Activated CD4-positive, alpha-beta T cell treated with anti-CD3 and anti-CD28 coated beads, Interleukin-2, amount 10 ng/mL, durations not matched to agents 24 days and 14 days (primary cell): ENCODE data around the gene GPR17. TPM values are rescaled to one million over a fixed set of nuclear protein-coding genes. Genes with fewer than 3 reads are reported as not detected.
A peak's percentile ranks its signal among the peaks of the same experiment; 100 is the strongest.

Experiments used
- DNase-seq: peaks from one replicate; pipeline ENCODE4 v3.0.0; 2022
- H3K27ac Mint-ChIP-seq: one replicate; pipeline ENCODE4 v1.8.0; 2022; ENCODE audit warnings: mild to moderate bottlenecking, mixed read lengths
- H3K27me3 Mint-ChIP-seq: one replicate; pipeline ENCODE4 v1.8.0; 2022; ENCODE audit warnings: mixed read lengths
- H3K36me3 Mint-ChIP-seq: one replicate; pipeline ENCODE4 v1.8.0; 2022; ENCODE audit warnings: low read depth, mild to moderate bottlenecking, mixed read lengths
- H3K4me1 Mint-ChIP-seq: one replicate; pipeline ENCODE4 v1.8.0; 2021; ENCODE audit warnings: mixed read lengths
- H3K4me3 Mint-ChIP-seq: one replicate; pipeline ENCODE4 v1.8.0; 2022; ENCODE audit warnings: mild to moderate bottlenecking, moderate library complexity, mixed read lengths
- H3K9me3 Mint-ChIP-seq: one replicate; pipeline ENCODE4 v1.8.0; 2021; ENCODE audit warnings: mixed read lengths
- intact Hi-C: fragments of 100-400 bp; cut with micrococcal nuclease; formaldehyde crosslinking; loops from one replicate; pipeline ENCODE4 v1.15.1; 2023
- total RNA-seq: library from RNA; stranded (reverse); gene quantifications from 2 replicates; pipeline ENCODE4 v1.2.3, GENCODE V29; 2022

GPR17 gene
- total RNA-seq, 1 donor from 2014 or later = not detected

- no peaks in the 10 kb centered on the region for H3K9me3 Mint-ChIP-seq
- no peak overlapping the region for H3K4me3 Mint-ChIP-seq
- intact Hi-C loops = no loop called here
- no peaks in the 10 kb centered on the region for H3K27me3 Mint-ChIP-seq
- no peak overlapping the region for H3K27ac Mint-ChIP-seq
- H3K36me3 Mint-ChIP-seq = no peaks in the 10 kb centered on the region
- H3K4me1 Mint-ChIP-seq = peaks cover 4% of the 10 kb centered on the region
- no peak for DNase-seq
Observed at GRCh38 chr2:127630096-127630863, 15.7 kb upstream of the GPR17 start.

GRCh38 chr2:127630864-127631540 lies 15.0 kb upstream of the GPR17 start:
- Mint-ChIP-seq H3K9me3 (no peaks in the 10 kb centered on the region), H3K27me3 (no peaks in the 10 kb centered on the region), H3K4me1 (peaks cover 4% of the 10 kb centered on the region), H3K27ac (no peak overlapping the region), H3K36me3 (no peaks in the 10 kb centered on the region), H3K4me3 (no peak overlapping the region)
- DNase-seq = no peak
- intact Hi-C loops = no loop called here

- no peak for DNase-seq
- H3K9me3 Mint-ChIP-seq = no peaks in the 10 kb centered on the region
- H3K27ac Mint-ChIP-seq = no peak overlapping the region
- no peaks in the 10 kb centered on the region for H3K27me3 Mint-ChIP-seq
- H3K36me3 Mint-ChIP-seq = no peaks in the 10 kb centered on the region
- H3K4me1 Mint-ChIP-seq = peaks cover 4% of the 10 kb centered on the region
- no peak overlapping the region for H3K4me3 Mint-ChIP-seq
- intact Hi-C loops = no loop called here
Observed at GRCh38 chr2:127631541-127631996, 14.4 kb upstream of the GPR17 start.

- no peak for DNase-seq
- Mint-ChIP-seq H3K9me3 (no peaks in the 10 kb centered on the region), H3K4me3 (no peak overlapping the region), H3K4me1 (peaks cover 5% of the 10 kb centered on the region), H3K27me3 (no peaks in the 10 kb centered on the region), H3K36me3 (no peaks in the 10 kb centered on the region), H3K27ac (no peak overlapping the region)
- intact Hi-C loops = no loop called here
Observed at GRCh38 chr2:127631997-127632581, 13.9 kb upstream of the GPR17 start.

- intact Hi-C loops = no loop called here
- no peak overlapping the region for H3K4me3 Mint-ChIP-seq
- H3K9me3 Mint-ChIP-seq = no peaks in the 10 kb centered on the region
- H3K27ac Mint-ChIP-seq = no peak overlapping the region
- H3K36me3 Mint-ChIP-seq = no peaks in the 10 kb centered on the region
- peaks cover 7% of the 10 kb centered on the region for H3K4me1 Mint-ChIP-seq
- no peaks in the 10 kb centered on the region for H3K27me3 Mint-ChIP-seq
- no peak for DNase-seq
Observed at GRCh38 chr2:127632592-127633489, 13.1 kb upstream of the GPR17 start.

GRCh38 chr2:127633556-127634065 lies 12.3 kb upstream of the GPR17 start:
- H3K9me3 Mint-ChIP-seq = no peaks in the 10 kb centered on the region
- no peak for DNase-seq
- no peak overlapping the region for H3K27ac Mint-ChIP-seq
- no peak overlapping the region for H3K4me3 Mint-ChIP-seq
- intact Hi-C loops = no loop called here
- no peaks in the 10 kb centered on the region for H3K27me3 Mint-ChIP-seq
- H3K36me3 Mint-ChIP-seq = no peaks in the 10 kb centered on the region
- H3K4me1 Mint-ChIP-seq = peaks cover 11% of the 10 kb centered on the region

GRCh38 chr2:127634066-127634617 lies 11.8 kb upstream of the GPR17 start:
- Mint-ChIP-seq H3K4me1 (peaks cover 15% of the 10 kb centered on the region), H3K9me3 (no peaks in the 10 kb centered on the region), H3K36me3 (peaks cover 1% of the 10 kb centered on the region), H3K27me3 (no peaks in the 10 kb centered on the region), H3K27ac (no peak overlapping the region), H3K4me3 (no peak overlapping the region)
- no peak for DNase-seq
- intact Hi-C loops = no loop called here

- Mint-ChIP-seq H3K27ac (peak overlapping the region; percentile 67), H3K36me3 (peaks cover 1% of the 10 kb centered on the region), H3K27me3 (no peaks in the 10 kb centered on the region), H3K9me3 (no peaks in the 10 kb centered on the region), H3K4me3 (no peak overlapping the region), H3K4me1 (peaks cover 18% of the 10 kb centered on the region)
- intact Hi-C loops = no loop called here
- DNase-seq = no peak
Observed at GRCh38 chr2:127634626-127635379, 11.2 kb upstream of the GPR17 start.

- intact Hi-C loops = no loop called here
- DNase-seq = no peak
- Mint-ChIP-seq H3K4me3 (no peak overlapping the region), H3K27me3 (no peaks in the 10 kb centered on the region), H3K9me3 (no peaks in the 10 kb centered on the region), H3K4me1 (peaks cover 22% of the 10 kb centered on the region), H3K36me3 (peaks cover 1% of the 10 kb centered on the region), H3K27ac (no peak overlapping the region)
Observed at GRCh38 chr2:127635380-127636237, 10.3 kb upstream of the GPR17 start.

- H3K4me1 Mint-ChIP-seq = peaks cover 25% of the 10 kb centered on the region
- H3K27ac Mint-ChIP-seq = no peak overlapping the region
- DNase-seq = no peak
- H3K27me3 Mint-ChIP-seq = no peaks in the 10 kb centered on the region
- no peak overlapping the region for H3K4me3 Mint-ChIP-seq
- intact Hi-C loops = no loop called here
- peaks cover 1% of the 10 kb centered on the region for H3K36me3 Mint-ChIP-seq
- H3K9me3 Mint-ChIP-seq = no peaks in the 10 kb centered on the region
Observed at GRCh38 chr2:127636248-127637235, 9.4 kb upstream of the GPR17 start.

- no peak overlapping the region for H3K4me3 Mint-ChIP-seq
- no peaks in the 10 kb centered on the region for H3K27me3 Mint-ChIP-seq
- no peak overlapping the region for H3K27ac Mint-ChIP-seq
- H3K36me3 Mint-ChIP-seq = peaks cover 1% of the 10 kb centered on the region
- DNase-seq = no peak
- H3K9me3 Mint-ChIP-seq = no peaks in the 10 kb centered on the region
- intact Hi-C loops = no loop called here
- H3K4me1 Mint-ChIP-seq = peaks cover 25% of the 10 kb centered on the region
Observed at GRCh38 chr2:127637236-127637630, 8.7 kb upstream of the GPR17 start.
